ENCODE results near the gene RMRP. TPM values are rescaled to one million over a fixed set of nuclear protein-coding genes. Genes with fewer than 3 reads are reported as not detected.

The RMRP gene
- total RNA-seq, 1 donor from 2014 or later = 16,495 TPM

Small RNA genes lying within 50 kb of the gene (microRNA-seq; reads per million reads assigned to microRNA genes)
- not detected for gene MIR4667 (ENCODE audit: borderline number of aligned reads)

Other genes with a start within 250 kb of the RMRP start
- 30.3 TPM for gene RUSC2, start 167.9 kb downstream of the RMRP start, total RNA-seq
- 28.8 TPM for gene TESK1, start 52.8 kb downstream of the RMRP start, total RNA-seq
- gene CD72, start 39.6 kb downstream of the RMRP start, total RNA-seq = 0.77 TPM
- gene SIT1, start 7.1 kb downstream of the RMRP start, total RNA-seq = 0.32 TPM
- 45.6 TPM for gene CCDC107, start 273 bp upstream of the RMRP start, total RNA-seq
- 0.45 TPM for gene ARHGEF39, start 7.2 kb upstream of the RMRP start, total RNA-seq
- 0.64 TPM for gene CA9, start 15.9 kb upstream of the RMRP start, total RNA-seq
- gene TPM2, start 31.9 kb upstream of the RMRP start, total RNA-seq = 1,217 TPM
- 243 TPM for gene TLN1, start 74.2 kb upstream of the RMRP start, total RNA-seq
- gene CREB3, start 74.6 kb upstream of the RMRP start, total RNA-seq = 19.4 TPM
- 90.2 TPM for gene GBA2, start 91.2 kb upstream of the RMRP start, total RNA-seq
- 32.4 TPM for gene RGP1, start 91.3 kb upstream of the RMRP start, total RNA-seq
- not detected for gene MSMP, start 96.3 kb upstream of the RMRP start, total RNA-seq
- gene NPR2, start 133.6 kb upstream of the RMRP start, total RNA-seq = 24.6 TPM
- 3.2 TPM for gene SPAG8, start 154.2 kb upstream of the RMRP start, total RNA-seq
- gene HINT2, start 157.0 kb upstream of the RMRP start, total RNA-seq = 75.8 TPM
- gene FAM221B, start 170.7 kb upstream of the RMRP start, total RNA-seq = not detected
- gene TMEM8B, start 171.2 kb upstream of the RMRP start, total RNA-seq = 15.9 TPM
- gene OR13J1, start 212.4 kb upstream of the RMRP start, total RNA-seq = not detected
- 9.0 TPM for gene HRCT1, start 248.2 kb upstream of the RMRP start, total RNA-seq

Measured in left ventricle myocardium superior (tissue), 1 donor.